PFSK-1 (cell line): ENCODE results near the gene MRPL49.

Experiments used
- POLR2AphosphoS5 ChIP-seq: IDR thresholded peaks from 2 replicates; pipeline ENCODE4 v1.6.1; 2012; ENCODE audit warnings: low read depth, mild to moderate bottlenecking, control low read depth, low read length, moderate library complexity
- REST ChIP-seq, 2 experiments: IDR thresholded peaks; 2 replicates each; pipeline versions ENCODE4 v1.6.1 to v1.8.0; 2011 to 2012; ENCODE audit warnings: low read depth in 2 of 2, low read length in 2 of 2, control low read depth in 1 of 2, inconsistent platforms in 1 of 2, mild to moderate bottlenecking in 1 of 2, moderate library complexity in 1 of 2; ENCODE audit not compliant: insufficient read depth in 1 of 2

GRCh38 chr11:65157336-65157735 is 35.2 kb downstream of the MRPL49 start:
- TF ChIP-seq POLR2AphosphoS5 (no peak), REST (IDR thresholded peaks at IDR 0.05; ENCODE audit: insufficient read depth in 1 of 2, low read depth in 2 of 2, low read length in 2 of 2) (no peak)
